Neutrophil (primary cell): ENCODE data around the gene TFEC.
"Not testable (repeated sequence)": the region's sequence is repeated elsewhere in the genome, so short reads cannot be mapped to it uniquely, and the experiment has no call there.

Source experiments
- H3K27ac ChIP-seq: fragments of 200-600 bp; sonication (generic); 2 replicates; pipeline ENCODE4 v1.5.1; 2016; ENCODE audit warnings: mild to moderate bottlenecking, moderate library complexity
- H3K27me3 ChIP-seq: fragments of 200-600 bp; sonication (generic); 2 replicates; pipeline ENCODE4 v1.6.0; 2016; ENCODE audit warnings: mild to moderate bottlenecking
- H3K36me3 ChIP-seq: fragments of 200-600 bp; sonication (generic); 2 replicates; pipeline ENCODE4 v1.5.1; 2017
- H3K4me1 ChIP-seq, 2 experiments: fragments of 200-600 bp in 1 of 2; sonication (generic) in 1 of 2; 1 replicate in 1 of 2; 2 replicates in 1 of 2; pipeline versions ENCODE4 v1.5.1 to v1.6.1; 2013 to 2016; ENCODE audit warnings: low read depth in 1 of 2, low read length in 1 of 2, mild to moderate bottlenecking in 1 of 2, moderate library complexity in 1 of 2; ENCODE audit not compliant: control insufficient read depth in 1 of 2, insufficient read depth in 1 of 2
- H3K4me3 ChIP-seq, 2 experiments: fragments of 200-600 bp in 1 of 2; sonication (generic) in 1 of 2; 1 replicate in 1 of 2; 2 replicates in 1 of 2; pipeline ENCODE4 v1.5.1; 2013 to 2016; ENCODE audit warnings: low read depth in 1 of 2, low read length in 1 of 2, mild to moderate bottlenecking in 1 of 2, moderate library complexity in 1 of 2
- H3K9me3 ChIP-seq: fragments of 200-600 bp; sonication (generic); 2 replicates; pipeline ENCODE4 v1.5.1; 2016
- TF ChIP-seq, protein P1 (sequence below): fragments of 200-600 bp; sonication (generic); IDR thresholded peaks from 2 replicates; pipeline ENCODE4 v1.5.1; 2016; ENCODE audit warnings: antibody characterized with exemption

The TFEC gene

DNA sequence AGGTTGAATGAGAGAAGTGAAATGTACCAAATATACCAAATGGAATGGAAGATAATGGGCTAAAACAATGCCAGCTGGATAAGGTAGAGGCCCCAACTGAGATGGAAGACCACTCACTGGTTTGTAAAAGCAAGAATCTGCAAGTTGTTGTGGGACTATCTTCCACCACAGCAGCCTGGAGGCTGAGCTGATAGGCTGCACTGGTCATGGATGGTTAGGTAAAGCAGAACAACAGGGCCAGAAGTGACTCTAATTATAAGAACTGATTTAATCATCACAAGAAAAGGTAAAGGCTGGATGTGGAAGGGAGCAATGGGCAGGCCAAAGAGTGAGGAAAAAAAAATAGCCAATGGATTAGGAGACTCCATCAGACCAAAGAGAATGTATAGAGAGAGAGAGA is 11.8 kb downstream of the TFEC start:
- H3K36me3 ChIP-seq = no peaks in the 10 kb centered on the region
- H3K4me3 ChIP-seq = no peak overlapping the region
- TF ChIP-seq, protein P1, sequence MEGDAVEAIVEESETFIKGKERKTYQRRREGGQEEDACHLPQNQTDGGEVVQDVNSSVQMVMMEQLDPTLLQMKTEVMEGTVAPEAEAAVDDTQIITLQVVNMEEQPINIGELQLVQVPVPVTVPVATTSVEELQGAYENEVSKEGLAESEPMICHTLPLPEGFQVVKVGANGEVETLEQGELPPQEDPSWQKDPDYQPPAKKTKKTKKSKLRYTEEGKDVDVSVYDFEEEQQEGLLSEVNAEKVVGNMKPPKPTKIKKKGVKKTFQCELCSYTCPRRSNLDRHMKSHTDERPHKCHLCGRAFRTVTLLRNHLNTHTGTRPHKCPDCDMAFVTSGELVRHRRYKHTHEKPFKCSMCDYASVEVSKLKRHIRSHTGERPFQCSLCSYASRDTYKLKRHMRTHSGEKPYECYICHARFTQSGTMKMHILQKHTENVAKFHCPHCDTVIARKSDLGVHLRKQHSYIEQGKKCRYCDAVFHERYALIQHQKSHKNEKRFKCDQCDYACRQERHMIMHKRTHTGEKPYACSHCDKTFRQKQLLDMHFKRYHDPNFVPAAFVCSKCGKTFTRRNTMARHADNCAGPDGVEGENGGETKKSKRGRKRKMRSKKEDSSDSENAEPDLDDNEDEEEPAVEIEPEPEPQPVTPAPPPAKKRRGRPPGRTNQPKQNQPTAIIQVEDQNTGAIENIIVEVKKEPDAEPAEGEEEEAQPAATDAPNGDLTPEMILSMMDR = no peak
- peaks cover 18 to 22% of the 10 kb centered on the region in 2 experiments for H3K4me1 ChIP-seq
- no peaks in the 10 kb centered on the region for H3K27me3 ChIP-seq
- H3K9me3 ChIP-seq = no peaks in the 10 kb centered on the region
- H3K27ac ChIP-seq = no peak overlapping the region

DNA sequence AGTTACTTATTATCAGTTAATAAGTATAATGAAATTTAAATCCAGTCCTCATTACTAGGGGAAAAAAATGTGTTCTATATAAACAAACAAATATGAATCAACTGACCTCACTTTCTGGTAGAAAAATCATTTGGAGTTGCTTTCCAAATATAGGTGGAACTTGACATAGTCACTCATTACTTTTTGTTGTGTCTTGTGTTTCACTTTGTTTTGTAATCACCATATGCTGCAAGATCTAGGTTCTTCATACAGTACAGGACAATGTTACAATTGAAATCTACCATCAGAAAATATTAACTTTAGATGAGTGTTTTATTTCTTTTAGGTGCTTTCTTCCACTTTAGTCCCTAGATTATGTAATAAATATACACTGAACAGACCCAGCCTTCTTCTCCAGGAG is 16.9 kb downstream of the TFEC start:
- H3K9me3 ChIP-seq = no peaks in the 10 kb centered on the region
- H3K36me3 ChIP-seq = no peaks in the 10 kb centered on the region
- TF ChIP-seq, protein P1 = no peak
- H3K4me1 ChIP-seq = peaks cover 14 to 23% of the 10 kb centered on the region in 2 experiments
- peak overlapping the region; percentile 46 for H3K27ac ChIP-seq
- no peaks in the 10 kb centered on the region for H3K27me3 ChIP-seq
- H3K4me3 ChIP-seq = no peak overlapping the region

DNA sequence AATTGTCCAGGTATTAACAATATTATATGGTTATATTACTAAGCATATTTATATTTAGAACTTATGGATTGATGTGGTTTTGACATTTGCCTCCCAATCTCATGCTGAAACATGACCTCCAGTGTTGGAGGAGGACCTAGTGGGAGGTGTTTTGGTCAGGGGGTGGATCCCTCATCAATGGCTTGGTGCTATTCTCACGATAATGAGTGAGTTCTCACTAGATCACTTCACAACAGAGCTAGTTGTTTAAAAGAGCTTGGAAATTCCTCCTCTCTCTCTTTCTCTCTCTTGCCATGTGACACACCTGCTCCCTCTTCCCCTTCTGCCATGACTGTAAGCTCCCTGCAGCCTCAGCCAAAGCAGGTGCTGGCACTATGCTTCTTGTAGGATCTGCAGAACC is 19.0 kb downstream of the TFEC start:
- TF ChIP-seq, protein P1 = no peak
- no peak overlapping the region for H3K27ac ChIP-seq

DNA sequence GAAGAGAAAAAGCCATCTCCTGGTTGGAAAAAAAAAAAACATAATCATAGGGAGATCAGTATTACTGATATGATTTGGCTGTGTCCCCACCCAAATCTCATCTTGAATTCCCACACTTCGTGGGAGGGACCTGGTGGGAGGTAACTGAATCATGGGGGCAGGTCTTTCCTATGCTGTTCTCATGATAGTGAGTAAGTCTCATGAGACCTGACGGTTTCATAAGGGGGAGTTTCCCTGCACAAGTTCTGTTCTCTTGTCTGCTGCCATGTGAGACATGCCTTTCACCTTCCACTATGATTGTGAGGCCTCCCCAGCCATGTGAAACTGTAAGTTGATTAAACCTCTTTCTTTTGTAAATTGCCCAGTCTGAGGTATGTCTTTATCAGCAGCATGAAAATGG is 25.8 kb downstream of the TFEC start:
- H3K36me3 ChIP-seq, H3K27me3 ChIP-seq, H3K4me1 ChIP-seq, H3K4me3 ChIP-seq, H3K9me3 ChIP-seq, H3K27ac ChIP-seq: not testable (repeated sequence)

More for the DNA sequence above, 19.0 kb downstream of the TFEC start:
- no peaks in the 10 kb centered on the region for H3K36me3 ChIP-seq
- no peaks in the 10 kb centered on the region for H3K9me3 ChIP-seq
- peaks cover 14 to 23% of the 10 kb centered on the region in 2 experiments for H3K4me1 ChIP-seq
- H3K4me3 ChIP-seq = no peak overlapping the region
- no peaks in the 10 kb centered on the region for H3K27me3 ChIP-seq

DNA sequence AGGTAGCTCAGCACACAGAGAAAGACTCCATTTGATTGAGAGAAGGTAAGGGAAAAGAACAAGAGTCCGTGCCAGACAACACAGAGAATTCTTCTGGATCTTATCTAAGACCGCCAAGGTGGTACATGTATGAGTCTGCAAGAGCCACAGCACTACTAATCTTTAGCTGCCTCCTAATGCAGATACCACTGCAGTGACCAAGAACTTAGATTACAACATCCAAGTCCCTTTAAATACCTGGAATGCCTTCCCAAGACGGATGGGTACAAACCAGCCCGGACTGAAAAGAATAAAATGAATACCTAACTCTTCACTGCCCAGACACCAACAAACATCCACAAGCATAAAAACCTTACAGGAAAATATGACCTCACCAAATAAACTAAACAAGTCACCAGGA is 33.3 kb downstream of the TFEC start:
- no peaks in the 10 kb centered on the region for H3K27me3 ChIP-seq
- H3K36me3 ChIP-seq = no peaks in the 10 kb centered on the region

DNA sequence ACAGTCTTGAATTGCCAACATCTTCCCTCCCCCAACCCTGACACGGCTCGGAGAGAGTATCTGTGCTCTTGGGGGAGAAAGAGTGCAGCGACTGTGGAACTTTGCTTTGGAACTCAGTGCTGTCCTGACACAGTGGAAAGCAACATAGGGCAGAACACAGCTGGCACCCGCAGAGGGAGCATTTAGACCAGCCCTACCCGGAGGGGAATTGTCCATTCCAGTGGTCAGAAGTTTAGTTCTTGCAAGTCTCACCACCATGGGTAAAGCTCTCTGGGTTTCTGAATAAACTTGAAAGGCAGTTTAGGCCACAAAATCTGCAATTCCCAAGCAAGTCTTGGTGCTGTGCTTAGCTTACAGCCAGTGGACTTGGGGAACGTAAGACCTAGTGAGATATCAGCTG is 34.9 kb downstream of the TFEC start:
- no peak overlapping the region for H3K27ac ChIP-seq
- no peaks in the 10 kb centered on the region for H3K4me1 ChIP-seq
- H3K9me3 ChIP-seq = no peaks in the 10 kb centered on the region
- H3K27me3 ChIP-seq = no peaks in the 10 kb centered on the region
- no peak overlapping the region for H3K4me3 ChIP-seq
- no peaks in the 10 kb centered on the region for H3K36me3 ChIP-seq
- TF ChIP-seq, protein P1 = no peak

More for the DNA sequence above, 33.3 kb downstream of the TFEC start:
- TF ChIP-seq, protein P1 = no peak
- no peak overlapping the region for H3K27ac ChIP-seq
- no peak overlapping the region for H3K4me3 ChIP-seq
- no peaks in the 10 kb centered on the region for H3K9me3 ChIP-seq
- no peaks in the 10 kb centered on the region for H3K4me1 ChIP-seq
